Embryonic facial prominence (tissue), 1 donor: Measurements from ENCODE around the gene SORBS1.

Source experiments
- DNase-seq: peaks from one replicate; pipeline ENCODE4 v3.0.0-alpha.2; 2016; ENCODE audit errors: extremely low spot score

SORBS1 gene

GRCh38 chr10:95319239-95319638 lies 241.9 kb downstream of the SORBS1 start:
- no peak for DNase-seq

GRCh38 chr10:95315509-95315908 lies 245.7 kb downstream of the SORBS1 start:
- DNase-seq, result no peak

DNA sequence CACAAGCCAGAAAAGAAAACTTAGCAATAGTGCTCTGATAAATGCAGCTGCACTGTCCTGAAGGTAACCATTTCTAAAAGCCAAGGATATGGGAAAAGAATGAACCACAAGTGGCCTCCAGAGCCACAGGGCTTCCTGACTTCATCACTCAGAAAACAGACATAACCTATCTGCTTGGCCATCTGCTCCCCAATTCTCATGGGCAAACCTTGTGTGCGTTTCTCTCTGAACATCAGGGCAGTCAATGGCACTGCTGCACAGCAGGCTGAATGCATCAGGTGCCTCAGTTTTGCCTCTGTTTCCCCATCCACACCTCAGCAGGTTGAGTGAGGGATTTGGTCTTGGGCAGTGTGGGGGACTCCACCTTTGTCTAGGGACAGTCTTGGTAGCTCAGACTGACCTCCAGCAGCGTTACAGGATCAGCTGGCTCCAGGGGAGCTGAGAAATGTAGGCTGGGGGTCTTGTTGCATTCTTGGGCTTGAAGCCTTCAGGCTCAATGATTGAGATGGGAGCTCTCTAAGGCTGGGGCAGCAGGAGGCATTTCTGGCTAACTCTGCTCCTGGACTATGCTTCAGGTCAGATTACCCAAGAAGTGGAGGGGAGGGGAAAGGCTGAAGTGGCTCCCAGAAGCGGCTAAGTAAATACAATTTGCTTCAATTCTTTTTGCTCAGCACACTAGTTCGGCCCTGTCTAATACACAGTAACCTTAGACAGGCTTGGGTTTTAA lies 246.8 kb downstream of the SORBS1 start:
- no peak for DNase-seq

GRCh38 chr10:95312986-95313495 lies 248.1 kb downstream of the SORBS1 start:
- DNase-seq, result no peak

DNA sequence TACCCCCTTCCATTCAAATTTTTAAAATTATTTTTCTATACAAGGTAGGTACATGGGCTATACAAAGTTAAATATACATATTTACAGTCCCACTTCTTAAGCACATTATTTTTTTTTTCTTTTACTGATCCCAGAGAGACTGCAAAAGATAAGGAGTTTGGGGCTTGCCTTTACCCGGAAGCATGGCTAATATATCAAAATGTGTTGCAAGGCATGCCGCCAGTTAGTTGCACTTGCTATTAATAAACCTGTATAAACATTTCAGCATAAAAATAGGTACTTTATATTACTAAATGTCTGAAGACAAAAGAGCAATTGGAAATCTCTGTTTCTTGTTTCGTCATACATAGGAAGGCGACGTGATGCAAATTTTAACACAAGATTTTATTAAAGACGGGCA lies 248.9 kb downstream of the SORBS1 start:
- no peak for DNase-seq

DNA sequence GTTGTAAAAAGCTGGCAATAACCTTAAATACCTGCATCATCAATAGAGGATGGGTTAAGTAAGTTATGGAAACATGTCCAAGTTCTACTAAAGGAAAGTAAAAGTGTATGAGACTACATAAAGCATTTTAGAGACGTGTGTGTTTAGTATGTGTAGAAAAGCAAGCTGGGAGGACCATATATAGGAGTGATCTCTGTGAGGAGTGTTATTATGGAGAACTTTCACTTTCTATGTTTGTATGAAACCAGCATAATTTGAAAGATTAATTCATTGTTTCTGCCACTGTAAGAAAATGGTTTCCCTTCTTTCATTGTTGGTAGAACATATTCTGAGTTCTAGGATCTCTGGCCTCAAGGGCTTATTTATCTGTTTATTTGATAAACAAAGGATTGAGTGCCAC lies 251.2 kb downstream of the SORBS1 start:
- no peak for DNase-seq

- DNase-seq, result no peak
Observed at GRCh38 chr10:95308389-95309302, 252.5 kb downstream of the SORBS1 start.

- no peak for DNase-seq
Observed at GRCh38 chr10:95306851-95307250, 254.3 kb downstream of the SORBS1 start.

GRCh38 chr10:95306318-95306650 lies 254.9 kb downstream of the SORBS1 start:
- DNase-seq, result no peak

DNA sequence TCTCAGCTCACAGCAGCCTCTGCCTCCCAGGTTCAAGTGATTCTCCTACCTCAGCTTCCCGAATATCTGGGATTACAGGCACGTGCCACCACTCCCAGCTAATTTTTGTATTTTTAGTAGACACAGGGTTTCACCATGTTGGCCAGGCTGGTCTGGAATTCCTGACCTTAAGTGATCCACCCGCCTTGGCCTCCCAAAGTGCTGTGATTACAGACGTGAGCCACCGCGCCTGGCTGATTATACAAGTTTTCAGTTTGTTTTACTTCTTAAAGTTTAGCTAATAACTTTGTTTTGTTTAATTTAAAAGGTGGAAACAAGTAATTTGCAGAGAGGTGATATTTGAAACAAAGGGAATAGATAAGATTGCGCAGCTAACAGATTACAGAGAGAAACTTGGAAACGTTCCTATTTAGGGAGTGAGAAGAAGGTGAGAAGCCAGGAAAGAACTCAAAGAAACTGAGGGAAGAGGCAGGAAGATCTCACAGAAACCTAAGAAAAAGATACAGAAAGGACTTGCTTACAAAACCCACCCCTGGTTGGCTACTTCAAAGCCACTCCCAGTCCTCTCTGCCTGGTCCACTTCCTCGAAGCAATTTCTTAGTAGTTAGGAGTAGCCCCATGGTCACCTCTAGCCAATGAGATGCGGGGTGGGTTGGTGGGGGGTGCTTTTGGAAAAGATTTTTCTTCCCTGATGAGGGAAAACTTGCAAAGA lies 255.4 kb downstream of the SORBS1 start:
- no peak for DNase-seq

- DNase-seq, result no peak
Observed at GRCh38 chr10:95304976-95305375, 256.2 kb downstream of the SORBS1 start.

DNA sequence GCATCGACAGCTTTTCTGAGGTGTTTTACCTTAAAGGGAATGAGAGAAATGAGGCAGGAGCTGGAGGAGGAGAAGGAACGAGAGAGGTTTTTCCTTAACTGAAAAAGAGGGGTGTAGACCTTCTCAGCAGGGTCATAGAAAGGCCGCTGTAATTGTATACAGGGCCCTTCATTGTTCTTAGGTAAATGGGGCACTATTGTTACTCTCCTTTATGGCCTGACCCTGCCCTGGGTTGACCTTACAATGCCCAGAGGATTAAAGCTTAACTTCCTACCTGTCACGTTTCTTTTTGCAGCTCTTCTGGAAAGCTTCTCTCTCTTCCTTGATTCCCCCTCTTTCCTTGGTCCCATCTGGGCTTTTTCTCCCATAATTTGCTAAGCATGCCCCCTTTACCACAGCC lies 256.7 kb downstream of the SORBS1 start:
- no peak for DNase-seq

GRCh38 chr10:95303950-95304349 lies 257.2 kb downstream of the SORBS1 start:
- DNase-seq, result no peak

- no peak for DNase-seq
Observed at GRCh38 chr10:95303535-95303934, 257.6 kb downstream of the SORBS1 start.

- DNase-seq, result no peak
Observed at GRCh38 chr10:95300022-95300539, 261.1 kb downstream of the SORBS1 start.

GRCh38 chr10:95297402-95297801 lies 263.8 kb downstream of the SORBS1 start:
- DNase-seq, result no peak

DNA sequence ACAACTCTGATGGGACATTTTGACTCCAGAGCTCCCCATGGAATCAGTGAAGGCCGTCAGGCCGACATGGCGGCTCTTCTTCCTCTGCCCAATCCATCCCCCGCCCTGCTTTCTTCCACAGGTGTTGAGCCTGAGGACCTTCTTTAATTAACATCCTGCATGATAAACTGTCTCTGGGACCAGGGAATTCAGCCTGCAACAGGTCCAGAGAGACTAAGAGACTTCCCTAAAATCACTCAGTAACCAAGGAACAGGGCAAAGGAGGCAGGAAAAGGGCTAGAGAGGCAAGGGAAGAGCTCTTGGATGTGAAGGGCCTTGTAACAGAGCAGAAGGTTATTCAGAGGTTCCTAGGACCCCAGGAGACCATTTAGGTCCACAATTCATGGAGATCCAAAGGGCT lies 264.4 kb downstream of the SORBS1 start:
- DNase-seq, result no peak

- no peak for DNase-seq
Observed at GRCh38 chr10:95295031-95295755, 266.0 kb downstream of the SORBS1 start.

DNA sequence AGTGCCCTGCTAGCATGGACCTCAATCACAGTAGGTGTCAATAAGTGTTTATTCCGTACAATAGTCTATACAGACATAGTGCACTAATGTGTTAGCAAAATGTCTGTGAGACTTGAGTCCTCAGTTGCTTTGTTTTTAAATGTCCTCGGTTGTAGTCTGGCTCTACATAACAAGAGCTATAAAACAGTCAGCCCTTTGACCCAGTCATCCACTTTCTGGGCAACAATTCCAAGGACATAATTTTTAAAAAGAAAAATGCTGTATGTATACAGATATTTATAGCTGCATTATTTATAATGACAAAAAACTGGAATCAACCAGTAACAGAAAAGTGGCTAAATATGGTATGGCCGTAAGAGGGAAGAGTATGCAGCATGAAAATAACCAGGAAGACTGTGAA lies 267.5 kb downstream of the SORBS1 start:
- no peak for DNase-seq

- no peak for DNase-seq
Observed at GRCh38 chr10:95291365-95292039, 269.7 kb downstream of the SORBS1 start.
